GM19025 (cell line): ENCODE measurements around the gene CAMK4.
"Not testable (repeated sequence)": the region's sequence is repeated elsewhere in the genome, so short reads cannot be mapped to it uniquely, and the experiment has no call there.

ENCODE experiments used
- ATAC-seq: cut with Tn5 transposase; IDR thresholded peaks from one replicate; pipeline ENCODE4 v1.9.1; 2021; ENCODE audit warnings: mild to moderate bottlenecking, low read depth, moderate library complexity; ENCODE audit not compliant: unreplicated experiment

CAMK4 gene

DNA sequence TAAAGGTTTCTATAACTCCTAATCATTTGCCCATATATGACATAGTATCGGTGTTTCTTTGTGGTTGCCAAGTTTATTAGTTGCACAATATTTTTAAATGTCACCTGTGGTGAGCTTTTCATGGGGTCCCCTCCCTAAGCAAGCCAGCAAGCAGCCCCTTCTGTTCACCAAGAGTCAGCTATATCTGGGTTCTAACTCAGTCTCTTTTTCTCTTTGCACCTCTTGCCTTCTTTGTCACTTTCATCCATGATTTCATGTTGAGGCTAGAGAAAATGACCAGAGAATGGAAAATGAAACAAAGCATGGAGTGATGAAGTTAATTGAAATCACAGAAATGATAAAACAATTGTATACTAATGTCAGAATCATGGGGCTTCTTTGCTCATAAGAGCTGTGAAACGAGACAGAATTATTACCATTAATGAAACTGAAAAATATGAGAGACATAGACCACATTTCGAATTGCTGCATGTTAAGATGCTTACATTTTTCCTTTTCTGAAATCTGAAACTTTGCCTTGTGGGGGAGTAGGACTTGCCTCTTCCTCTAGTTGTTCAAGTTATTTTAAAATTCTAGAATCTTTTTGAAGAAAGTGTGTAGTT is 75.7 kb downstream of the CAMK4 start:
- no peak for ATAC-seq

DNA sequence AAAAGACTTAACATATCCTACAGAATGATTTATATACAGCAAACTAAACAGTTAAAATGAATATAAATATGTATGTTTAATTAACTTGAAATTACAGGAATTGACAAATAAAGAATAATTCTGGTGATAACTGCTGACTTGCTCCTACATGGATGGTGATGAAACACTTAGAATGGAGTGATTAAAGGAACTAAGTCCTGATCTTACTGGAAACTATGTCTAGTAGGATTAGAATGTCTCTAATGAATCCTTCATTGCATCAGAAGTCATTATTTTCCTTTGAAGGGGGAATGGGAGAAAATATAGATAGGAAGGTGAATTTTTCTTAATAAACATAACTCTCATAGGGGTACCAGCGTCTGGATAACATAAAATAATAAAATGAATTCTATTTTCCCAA is 77.1 kb downstream of the CAMK4 start:
- ATAC-seq: no peak

DNA sequence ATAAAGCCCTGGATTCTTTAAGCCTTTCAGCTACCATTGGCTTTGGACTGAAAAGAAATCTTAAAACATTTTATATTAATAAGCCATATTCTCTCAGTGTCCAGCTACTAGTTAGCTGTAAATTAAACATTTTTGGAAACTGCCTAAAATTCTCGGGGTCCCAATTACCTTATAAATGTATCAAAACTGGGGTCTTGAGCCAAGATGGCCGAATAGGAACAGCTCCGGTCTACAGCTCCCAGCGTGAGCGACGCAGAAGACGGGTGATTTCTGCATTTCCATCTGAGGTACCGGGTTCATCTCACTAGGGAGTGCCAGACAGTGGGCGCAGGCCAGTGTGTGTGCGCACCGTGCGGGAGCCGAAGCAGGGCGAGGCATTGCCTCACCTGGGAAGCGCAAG is 77.9 kb downstream of the CAMK4 start:
- ATAC-seq: not testable (repeated sequence)

DNA sequence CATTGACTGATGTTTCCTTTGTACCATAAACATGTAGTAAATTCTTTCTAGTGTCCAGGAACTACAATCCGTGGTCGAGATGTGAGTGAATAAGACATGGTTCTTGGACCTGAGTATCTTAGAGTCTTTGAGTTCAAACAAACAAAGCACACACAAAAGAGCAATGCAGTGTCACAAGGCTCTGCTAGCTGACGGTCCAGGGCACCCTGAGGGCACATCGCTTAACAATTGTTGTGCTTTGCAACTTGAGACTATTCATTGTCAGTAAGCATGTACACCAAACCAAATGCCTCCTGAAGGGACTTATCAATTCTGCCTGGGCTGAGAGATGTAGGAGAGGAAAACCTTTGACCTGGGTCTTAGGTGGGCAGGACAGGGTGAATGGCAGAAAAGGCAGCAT is 84.8 kb downstream of the CAMK4 start:
- no peak for ATAC-seq

DNA sequence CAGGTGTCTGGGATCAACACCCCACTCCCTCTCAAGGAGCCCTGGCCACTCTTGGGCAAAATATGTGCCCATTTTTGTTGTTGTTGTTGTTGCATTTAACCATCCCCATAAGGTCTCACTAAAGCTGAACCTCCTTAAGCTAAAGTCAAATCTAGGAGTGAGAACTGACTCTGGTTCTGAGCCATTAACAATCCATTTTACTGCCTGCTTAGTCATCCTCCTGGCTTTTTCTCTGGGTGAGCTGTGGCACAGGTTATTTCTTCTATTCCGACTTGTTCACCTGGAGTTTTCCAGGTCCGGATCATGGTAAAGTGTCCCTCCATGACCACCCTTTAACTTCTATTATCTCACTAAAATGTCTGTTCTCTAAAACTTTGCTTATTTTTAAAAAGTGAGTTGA is 85.2 kb downstream of the CAMK4 start:
- ATAC-seq: no peak

DNA sequence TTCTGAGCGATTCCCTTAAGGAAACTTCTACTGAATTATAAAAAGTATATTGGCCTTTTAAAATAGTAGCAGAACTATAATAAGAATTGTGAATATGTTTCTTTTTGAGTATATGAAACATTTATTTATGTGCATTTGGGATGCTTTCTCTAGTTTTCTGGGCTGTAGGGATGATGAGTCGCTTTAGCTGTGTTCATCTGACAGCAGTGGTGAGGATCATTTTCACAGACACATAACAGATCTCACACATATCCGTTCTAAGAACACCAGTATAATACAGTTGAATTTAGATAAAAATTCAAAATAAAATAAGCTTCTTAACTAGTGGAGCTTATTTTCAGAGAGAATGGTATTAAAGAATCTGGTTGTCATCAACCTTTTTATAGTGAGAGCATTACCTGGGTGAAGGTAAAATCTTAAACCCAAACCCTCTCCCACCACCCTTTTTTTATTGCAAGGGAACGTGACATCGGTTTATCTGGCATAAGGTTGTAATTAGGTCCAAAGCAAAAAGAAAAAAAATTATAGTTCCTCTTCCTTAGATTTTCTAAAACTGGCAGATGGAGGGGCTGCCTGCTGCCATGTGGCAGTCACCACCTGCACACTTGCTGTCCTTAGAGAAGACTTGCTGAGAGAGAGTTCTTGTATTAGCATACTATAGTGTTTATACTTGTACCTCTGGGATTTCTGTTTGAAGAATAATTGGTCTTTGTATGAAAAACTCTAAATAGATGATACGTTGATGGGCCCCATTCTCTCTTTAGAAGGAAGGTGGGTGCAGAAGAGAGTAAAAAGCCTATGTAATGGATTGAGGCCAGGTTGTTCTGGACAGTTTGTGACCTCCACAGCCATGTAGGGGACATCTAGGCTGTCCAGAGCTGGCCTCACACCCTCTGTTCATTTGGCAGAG is 86.8 kb downstream of the CAMK4 start:
- no peak for ATAC-seq

DNA sequence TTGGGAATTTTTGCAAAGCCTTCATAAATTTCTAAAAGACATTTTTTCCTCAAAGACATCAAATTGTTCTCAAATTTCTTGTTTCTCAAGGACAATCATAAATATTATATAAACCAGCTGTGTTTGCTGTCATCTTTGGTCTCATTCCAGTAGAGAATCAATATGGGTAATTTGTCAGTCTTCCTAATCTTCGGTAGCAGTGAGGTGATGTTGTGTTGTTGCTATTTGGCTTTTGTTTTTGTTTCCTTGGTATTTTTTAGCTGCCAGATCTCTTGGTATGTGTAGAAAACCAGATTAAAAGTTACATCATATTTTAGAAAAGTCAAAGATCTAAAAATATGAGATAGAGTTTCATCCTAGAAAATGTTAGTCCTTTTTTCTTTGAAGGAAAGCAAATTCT is 87.5 kb downstream of the CAMK4 start:
- ATAC-seq: no peak

DNA sequence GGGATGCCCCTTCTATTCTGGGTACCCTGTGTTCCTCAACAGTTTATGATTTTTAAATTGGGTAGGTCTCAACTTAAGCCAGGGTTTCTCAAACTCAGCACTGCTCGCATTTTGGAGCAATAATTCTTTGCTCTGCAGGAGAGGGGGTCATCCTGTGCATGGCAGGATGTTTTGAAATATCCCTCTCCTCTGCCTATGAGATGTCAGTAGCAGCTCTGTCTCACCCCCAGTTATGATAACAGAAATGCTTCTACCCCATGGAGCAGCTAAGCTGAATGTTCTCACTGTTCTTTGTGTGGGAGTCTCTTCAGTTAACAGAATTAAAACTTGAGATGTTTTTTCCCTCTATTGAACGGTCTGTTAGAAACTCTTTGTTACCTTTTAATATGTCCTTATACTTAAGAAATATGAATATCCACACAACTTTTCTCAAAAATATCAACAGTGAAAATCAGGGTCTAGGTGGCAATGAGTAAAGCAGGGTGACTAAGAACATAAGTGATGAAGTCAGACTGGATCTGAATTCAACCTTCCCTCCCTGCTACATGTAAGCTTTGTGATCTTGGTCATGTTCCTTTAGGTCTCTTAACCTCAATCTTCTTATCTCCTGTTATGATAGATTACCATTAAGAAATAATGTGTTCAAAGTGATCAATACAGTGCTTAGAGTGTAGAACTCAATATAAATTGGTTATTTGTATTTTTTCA is 89.0 kb downstream of the CAMK4 start:
- ATAC-seq: no peak

DNA sequence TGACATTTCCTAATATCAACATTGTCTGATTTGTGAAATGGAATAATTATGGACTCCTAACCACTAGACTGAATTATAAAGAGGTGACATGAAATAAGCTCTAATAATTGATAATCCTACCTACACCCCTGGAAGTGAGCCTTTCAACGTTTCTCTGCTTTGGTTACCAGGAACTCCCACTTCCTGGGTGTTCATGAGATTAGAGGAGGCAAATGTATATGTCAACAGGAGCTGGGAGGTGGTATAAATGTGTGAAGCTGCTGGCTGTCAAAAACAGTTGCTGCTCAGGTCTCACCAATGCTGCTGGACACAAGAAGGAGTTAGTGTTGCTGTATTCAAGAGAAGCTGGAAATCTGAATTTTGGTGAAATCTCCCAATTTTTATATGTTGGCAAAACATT is 96.8 kb downstream of the CAMK4 start:
- ATAC-seq: no peak

DNA sequence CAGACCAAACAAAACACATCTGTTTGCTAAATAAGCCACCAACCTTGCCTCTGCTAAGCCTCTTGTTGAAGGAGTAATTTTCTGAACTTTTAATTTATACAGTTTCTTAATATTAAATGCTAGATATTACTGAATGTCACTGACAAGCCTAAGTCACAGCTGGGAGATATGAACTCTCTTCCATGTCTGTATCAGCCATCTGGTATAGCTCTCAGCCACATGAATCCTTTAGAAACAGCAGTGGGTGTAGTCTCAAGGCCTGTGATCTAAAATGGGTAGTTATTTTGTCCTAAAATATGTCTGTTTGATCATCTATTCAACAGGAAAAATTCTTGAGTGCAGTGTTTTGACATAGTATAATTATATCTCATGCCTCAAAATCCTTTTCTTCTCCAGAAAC is 97.2 kb downstream of the CAMK4 start:
- ATAC-seq: no peak

DNA sequence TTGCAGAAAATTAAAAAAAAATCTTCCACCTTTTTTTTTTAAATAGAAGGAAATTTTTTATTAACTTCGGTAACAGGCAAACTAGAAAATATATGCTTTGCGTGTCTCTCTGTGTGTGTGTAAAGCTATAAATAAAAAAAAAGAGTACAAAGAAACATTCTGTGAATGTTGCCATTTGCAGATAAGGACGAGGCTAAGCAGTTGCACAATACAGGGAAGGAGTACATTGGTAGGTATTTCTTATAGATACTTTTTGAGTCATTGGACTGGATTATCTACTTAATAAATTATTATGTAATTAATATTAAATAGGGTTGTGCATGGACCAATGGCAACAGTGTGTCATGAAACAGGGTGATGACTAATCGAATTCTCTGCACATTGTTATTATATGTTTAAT is 102.4 kb downstream of the CAMK4 start:
- no peak for ATAC-seq

DNA sequence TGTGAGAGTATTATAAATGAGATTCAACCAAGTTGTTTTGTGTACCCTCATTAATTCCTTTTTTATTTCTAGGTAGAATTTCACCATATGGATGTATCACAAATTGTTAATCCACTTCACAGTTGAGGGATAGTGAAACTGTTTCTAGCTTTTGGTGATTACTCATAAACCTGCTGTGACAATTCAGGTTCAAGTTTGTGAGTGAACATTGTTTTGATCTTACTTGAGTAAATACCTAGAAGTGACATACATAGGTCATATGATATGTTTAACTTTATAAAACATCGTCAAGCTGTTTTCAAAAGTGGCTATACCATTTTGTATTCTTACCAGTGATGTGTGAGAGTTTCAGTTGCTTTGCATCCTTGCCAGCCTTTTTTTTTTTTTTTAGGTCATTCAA is 112.9 kb downstream of the CAMK4 start:
- no peak for ATAC-seq

DNA sequence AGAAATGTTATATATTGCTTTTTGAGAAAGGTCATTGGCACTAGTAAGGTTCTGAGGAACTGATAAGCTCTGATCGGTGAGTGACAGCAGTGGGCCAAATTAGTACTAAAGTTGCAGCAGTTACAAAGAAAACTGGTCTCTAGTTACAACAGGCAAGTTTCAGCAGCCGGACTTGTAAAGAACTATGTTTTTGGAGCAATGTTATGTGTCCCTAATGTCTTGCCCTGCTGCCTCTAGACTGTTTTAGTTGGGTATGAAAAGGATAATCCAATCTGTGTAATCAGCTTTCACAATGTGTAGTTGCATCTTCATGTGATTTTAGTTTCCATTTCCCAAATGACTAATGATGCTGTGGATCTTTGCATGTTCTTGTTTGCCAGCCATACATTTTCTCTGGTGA is 113.5 kb downstream of the CAMK4 start:
- ATAC-seq: no peak

DNA sequence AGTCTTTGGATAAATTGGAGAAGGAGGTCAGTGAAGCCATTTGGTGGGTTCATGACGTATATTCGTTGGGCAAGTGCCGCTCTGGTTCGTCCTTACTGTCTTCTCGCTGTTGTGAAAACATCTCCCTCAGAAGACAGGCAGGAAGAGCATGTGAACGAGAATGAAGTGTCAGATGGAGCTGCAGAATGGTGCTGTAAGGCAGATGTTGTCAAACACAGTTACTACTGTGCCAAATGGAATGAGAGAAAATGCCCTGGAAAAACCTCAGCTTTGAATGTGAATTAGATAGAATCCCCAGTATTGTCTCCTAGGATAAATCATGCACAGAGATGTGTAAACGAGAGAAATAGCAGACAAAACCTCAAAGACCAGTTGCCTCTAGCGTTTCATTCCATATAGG is 121.5 kb downstream of the CAMK4 start:
- no peak for ATAC-seq

DNA sequence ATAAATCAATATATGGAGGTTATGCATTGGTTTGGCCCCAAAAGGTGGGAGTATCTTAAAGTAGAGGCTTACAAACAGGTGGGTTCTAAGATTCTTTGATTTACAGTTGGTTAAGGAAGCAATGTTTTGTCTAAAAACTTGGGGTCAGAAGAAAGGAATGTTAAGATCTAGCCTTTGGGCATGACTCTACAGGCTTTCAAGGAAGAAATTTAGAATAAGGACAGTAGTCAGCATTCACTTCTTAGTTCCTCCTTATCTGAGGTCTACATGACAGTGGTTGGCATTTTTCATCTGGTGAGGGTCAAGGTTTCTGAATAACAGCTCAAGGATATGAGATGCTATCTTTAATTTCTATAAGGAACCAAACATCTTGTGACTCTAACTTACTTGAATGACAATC is 122.8 kb downstream of the CAMK4 start:
- ATAC-seq: no peak

DNA sequence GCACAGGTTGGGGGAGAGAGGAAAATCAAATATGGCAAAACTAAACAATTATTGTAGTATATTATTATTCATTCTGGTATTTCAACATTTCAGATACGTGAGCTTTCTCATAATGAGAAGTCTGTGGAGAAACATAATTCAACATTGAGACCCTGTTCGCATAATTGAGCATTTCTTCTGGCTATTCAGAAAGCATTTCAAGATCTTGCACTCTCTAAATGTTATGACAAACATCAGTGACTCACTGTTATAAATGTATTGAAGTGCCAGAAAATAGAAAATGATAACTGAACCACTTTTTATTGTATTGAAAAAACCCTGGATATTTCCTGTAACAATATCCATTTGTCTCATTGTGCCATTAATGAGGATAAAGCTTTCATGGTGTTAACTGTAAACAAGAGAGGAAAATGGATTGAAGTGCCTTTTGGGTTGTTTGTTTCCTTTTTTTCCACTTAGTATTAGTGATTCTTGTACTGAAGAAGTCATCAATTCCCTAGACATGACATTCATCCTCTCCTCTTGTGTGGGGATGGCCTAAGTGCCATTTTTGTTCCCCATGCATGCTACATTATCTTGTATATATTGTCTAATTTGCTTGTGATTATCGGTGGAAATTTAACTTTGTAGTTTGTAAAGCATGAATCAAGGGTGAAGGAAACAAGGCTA is 124.6 kb downstream of the CAMK4 start:
- no peak for ATAC-seq

DNA sequence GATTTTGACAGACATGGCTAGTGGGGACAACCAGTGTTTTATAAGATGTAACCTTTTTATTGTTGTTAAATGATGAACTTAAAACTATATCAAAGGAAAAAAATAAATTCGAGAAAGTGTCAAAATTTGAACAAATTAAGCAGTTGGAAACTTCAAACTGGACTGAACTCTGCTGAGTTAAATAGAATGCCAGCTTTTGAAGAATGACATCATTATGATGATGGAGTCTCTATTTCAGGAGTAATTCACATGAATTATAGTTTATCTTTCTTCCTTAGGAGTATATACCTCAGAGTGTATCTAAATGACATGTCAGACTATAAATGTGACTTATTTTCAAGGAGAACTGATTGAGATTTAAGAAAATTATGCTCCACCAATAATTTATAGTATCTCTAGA is 125.2 kb downstream of the CAMK4 start:
- ATAC-seq: no peak

DNA sequence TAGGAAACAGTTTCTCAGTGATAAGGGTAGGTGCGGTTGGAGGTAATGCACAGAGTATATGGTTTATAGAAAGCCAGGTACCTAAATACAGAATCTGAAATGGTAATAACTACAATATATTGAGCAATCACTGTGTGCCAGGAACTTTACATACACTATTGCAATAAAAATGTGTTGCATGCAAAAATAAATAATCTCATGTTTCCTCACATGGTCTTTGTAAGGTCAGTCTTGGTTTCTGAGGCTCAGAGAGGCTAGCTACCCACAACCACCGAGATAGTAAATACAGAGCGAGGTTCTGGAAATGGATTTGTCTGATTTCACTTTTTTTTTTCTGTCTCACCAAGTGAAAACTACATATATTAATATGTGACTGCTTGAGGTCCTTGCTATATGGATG is 128.9 kb downstream of the CAMK4 start:
- no peak for ATAC-seq

DNA sequence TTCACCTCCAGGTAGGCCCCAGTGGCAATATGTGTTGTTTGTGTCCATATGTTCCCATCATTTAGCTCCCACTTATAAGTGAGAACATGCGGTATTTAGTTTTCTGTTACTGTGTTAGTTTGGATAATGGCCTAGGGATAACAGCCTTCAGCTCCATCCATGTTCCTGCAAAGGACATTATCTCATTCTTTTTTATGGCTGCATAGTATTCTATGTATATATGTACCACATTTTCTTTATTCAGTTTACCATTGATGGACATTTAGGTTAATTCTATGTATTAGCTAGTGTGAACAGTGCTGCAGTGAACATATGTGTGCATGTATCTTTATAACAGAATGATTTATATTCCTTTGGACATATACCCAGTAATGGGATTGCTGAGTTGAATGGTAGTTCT is 134.5 kb downstream of the CAMK4 start:
- not testable (repeated sequence) for ATAC-seq

DNA sequence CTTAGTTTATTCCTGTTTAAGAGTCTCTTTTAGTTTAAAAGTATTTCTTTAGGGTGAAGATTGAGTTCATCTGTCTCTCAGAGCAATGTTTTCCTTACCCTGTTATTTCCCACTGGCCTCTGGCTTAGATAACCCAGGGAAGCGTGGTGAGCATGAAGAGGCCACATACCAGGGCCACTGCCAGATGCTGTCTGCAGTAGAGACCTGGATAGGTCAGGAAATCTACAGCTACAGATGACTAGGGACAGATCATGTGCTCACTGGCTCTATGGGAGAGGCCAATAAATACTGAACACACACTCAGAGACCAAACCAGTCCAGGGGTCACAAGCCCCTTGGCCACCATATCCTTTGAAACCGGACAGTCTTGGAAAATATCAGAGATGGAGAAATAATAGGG is 136.0 kb downstream of the CAMK4 start:
- no peak for ATAC-seq

DNA sequence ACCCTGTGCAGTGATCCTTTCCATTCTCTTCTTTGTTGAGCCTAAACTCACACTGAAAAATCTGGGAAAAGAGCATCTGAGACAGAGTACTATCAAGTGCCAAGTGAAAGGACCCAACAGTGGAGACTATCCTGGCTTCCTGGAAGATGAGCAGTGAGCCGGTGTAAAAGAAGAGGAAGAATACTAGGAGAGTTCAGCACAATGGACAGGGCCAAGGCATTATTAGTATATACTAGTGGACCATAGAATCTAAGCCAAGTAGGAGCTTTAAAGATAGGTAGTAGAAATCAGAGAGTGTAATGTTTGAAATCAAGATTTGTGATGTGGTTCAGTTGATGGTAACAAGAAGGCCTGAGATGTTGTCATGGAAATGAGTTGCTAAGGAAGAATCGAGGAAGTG is 140.8 kb downstream of the CAMK4 start:
- ATAC-seq: no peak
